DOHH2 (cell line): ENCODE measurements around the gene DOP1A.

ENCODE experiments used
- EZH2phosphoT487 ChIP-seq: fragments of 200-600 bp; sonication (generic); IDR thresholded peaks from 2 replicates; pipeline ENCODE4 v1.6.1; 2017; ENCODE audit warnings: borderline replicate concordance, mild to moderate bottlenecking, antibody characterized with exemption, low read length, moderate library complexity, mixed read lengths
- TF ChIP-seq, protein P1 (sequence below): fragments of 200-600 bp; sonication (generic); IDR thresholded peaks from one replicate; pipeline ENCODE4 v1.5.1; 2014; ENCODE audit warnings: antibody characterized with exemption, mild to moderate bottlenecking, low read depth, low read length; ENCODE audit not compliant: poor library complexity, severe bottlenecking

DNA sequence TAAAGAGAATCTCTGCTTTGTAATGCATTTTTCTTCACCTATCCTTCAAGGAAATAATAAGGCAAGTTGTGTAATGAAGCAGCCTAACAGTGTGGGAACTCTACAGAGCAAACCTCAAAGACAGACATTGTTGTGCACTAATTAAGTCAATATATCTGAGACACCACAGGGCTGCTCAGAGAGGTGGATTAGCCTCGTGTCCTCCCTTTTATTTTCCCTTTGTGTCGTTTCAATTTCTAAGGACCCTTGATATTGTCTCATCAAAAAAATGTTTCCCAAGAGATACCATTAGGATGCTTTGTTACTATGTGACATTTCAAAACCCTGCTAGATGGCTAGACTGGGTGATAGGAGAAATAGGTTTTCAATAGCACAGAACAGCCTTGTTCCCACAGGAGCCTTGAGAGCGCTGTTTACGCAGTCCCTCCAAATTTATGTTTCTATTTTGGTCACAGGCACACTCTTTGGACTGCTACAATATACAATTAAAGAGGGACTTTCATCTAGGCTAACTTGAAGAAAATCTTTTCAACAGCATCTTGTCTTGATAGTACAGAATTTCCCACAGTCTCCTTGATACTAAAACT lies 24.9 kb upstream of the DOP1A start:
- TF ChIP-seq, protein P1, sequence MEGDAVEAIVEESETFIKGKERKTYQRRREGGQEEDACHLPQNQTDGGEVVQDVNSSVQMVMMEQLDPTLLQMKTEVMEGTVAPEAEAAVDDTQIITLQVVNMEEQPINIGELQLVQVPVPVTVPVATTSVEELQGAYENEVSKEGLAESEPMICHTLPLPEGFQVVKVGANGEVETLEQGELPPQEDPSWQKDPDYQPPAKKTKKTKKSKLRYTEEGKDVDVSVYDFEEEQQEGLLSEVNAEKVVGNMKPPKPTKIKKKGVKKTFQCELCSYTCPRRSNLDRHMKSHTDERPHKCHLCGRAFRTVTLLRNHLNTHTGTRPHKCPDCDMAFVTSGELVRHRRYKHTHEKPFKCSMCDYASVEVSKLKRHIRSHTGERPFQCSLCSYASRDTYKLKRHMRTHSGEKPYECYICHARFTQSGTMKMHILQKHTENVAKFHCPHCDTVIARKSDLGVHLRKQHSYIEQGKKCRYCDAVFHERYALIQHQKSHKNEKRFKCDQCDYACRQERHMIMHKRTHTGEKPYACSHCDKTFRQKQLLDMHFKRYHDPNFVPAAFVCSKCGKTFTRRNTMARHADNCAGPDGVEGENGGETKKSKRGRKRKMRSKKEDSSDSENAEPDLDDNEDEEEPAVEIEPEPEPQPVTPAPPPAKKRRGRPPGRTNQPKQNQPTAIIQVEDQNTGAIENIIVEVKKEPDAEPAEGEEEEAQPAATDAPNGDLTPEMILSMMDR = no peak
- TF ChIP-seq EZH2phosphoT487 = no peak
